ENCODE results near the gene NRG3.
"Not testable (repeated sequence)": the region's sequence is repeated elsewhere in the genome, so short reads cannot be mapped to it uniquely, and the experiment has no call there.

The NRG3 gene

DNA sequence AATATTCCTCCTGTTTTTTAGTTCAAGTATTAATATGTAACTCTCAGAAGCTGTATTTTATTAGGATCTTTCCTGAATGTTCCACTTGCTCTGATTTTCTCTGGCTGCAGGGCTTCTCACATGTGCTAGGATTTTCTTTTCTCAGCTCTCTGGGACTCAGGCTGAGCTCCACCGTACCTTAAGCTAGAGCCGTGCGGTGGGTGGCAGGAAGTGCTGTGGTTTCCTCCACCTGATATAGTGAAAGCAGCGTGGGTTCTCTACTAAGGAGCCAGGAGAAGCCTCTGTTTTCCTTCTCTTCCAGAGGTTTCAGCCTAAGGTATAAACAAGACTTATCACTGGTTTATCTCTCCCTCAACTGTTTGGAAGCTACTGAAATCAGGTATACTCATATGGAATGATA, 433.6 kb downstream of the NRG3 start:
- DNase-seq = no peak

DNA sequence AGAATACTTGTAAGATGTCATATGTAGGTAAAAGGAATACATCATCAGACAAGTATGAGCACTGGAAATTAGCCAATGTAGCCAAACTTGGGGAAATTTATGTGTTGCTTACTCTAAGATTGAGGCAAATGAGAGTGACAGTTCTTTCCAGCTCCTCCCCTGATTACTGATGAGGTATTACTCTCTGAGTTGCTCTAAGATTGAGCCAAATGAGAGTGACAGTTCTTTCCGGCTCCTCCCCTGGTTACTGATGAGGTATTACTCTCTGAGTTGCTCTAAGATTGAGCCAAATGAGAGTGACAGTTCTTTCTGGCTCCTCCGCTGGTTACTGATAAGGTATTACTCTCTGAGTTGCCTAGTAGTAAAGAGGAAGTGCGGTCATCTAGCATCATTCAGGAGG, 435.8 kb downstream of the NRG3 start:
- no peak for DNase-seq

GRCh38 chr10:82313401-82313800, 438.4 kb downstream of the NRG3 start:
- no peak for DNase-seq

GRCh38 chr10:82318534-82318933, 443.5 kb downstream of the NRG3 start:
- DNase-seq = no peak

GRCh38 chr10:82319074-82319473, 444.1 kb downstream of the NRG3 start:
- no peak for DNase-seq

- no peak for DNase-seq
Observed at GRCh38 chr10:82319562-82319961, 444.6 kb downstream of the NRG3 start.

DNA sequence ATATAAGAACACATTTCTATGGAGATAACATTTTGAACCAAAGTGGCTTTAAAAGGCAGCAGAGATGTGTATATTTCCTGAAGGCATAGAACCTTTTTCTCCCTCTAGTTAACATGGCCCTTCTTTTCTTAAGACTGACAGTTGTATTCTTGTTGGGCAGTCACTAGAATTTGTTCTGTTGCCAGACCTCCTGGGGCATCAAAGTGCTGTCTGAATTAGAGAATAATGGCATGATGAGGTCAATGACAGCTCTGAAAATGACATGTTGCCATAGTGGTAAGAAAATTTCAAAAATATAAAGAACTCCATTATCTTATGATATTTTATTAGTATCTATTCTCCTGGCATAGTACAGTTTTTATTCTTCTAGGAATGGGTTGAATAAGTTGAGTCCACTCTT, 446.7 kb downstream of the NRG3 start:
- DNase-seq = no peak

DNA sequence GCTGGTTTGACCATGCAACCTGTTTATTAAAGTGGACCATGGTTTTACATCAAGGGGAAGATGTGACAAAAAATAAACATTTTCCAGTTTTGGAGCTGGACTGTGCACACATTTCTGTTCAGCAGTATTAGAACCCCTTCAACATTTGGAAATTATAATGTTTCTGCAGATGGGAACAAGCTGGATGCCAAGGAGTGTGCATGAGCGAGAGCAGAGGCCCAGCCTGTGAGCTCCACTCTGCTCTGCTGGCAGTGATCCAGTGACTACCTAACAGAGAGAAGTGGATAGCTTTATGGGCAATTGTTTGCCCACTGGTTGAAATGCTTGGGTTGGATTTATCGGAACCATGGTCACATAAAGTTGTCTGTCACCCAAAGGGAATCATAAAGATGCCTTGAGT, 456.7 kb downstream of the NRG3 start:
- DNase-seq = no peak

GRCh38 chr10:82335831-82336230, 460.8 kb downstream of the NRG3 start:
- no peak for DNase-seq

DNA sequence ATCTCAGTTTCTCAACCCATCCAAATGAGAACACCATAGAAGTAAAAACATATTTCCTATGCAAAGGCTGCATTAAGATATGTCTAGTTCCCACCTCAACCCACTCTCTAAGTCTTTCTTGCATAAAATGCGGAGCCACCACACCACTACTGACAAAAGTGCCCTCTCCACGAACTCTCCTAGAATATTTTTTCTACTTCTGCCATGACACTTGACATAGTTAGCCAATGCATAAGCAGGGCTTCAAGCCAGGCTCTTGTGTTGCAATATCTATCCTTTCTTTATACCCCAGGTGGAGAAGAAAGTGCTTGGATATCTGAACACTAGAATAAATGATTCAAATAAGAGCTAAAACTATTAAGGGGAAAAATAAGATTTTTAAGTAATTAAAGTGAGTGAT, 465.2 kb downstream of the NRG3 start:
- no peak for DNase-seq

GRCh38 chr10:82349590-82349989, 474.6 kb downstream of the NRG3 start:
- DNase-seq = not testable (repeated sequence)

- DNase-seq = no peak
Observed at GRCh38 chr10:82353381-82353780, 478.4 kb downstream of the NRG3 start.

GRCh38 chr10:82358486-82359099, 483.6 kb downstream of the NRG3 start:
- no peak for DNase-seq

GRCh38 chr10:82361256-82361655, 486.3 kb downstream of the NRG3 start:
- no peak for DNase-seq

GRCh38 chr10:82377608-82378007, 502.6 kb downstream of the NRG3 start:
- DNase-seq = no peak

DNA sequence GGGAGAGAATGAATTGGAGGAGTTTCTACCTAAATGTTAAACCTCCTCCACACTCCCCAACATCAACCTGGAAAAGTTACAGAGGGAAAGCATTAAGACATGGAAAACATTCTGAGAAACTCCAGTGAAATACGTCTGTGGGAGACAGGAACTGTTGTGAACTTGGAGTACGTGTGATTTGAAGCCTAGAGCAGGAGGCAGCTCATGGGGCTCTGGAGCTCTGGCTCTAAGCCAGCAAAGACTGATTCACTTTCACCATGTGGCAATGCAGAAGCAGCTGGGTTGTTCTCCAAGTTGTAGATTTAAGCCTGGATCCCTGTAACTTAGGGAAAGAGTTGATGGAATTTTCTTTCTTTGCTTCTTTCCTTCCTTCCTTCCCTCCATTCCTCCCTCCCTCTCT, 503.2 kb downstream of the NRG3 start:
- no peak for DNase-seq

DNA sequence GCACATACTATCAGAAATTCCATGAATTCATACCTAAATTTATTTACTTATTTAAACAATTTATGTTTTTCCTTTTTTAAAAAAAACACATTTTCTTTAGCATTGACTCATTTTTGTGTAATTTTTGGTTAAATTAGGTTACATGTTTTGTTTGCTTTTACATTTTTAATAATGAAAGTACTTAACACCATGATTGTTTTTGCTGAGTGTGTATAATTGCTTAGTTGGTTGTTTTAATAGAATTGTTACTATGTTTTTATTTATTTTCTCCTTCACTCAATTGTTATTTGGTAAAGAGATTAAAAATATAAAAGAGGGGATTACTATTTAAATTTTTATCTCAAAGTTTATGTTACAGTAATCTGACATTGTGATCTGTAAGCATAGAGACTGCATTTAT, 508.4 kb downstream of the NRG3 start:
- no peak for DNase-seq

DNA sequence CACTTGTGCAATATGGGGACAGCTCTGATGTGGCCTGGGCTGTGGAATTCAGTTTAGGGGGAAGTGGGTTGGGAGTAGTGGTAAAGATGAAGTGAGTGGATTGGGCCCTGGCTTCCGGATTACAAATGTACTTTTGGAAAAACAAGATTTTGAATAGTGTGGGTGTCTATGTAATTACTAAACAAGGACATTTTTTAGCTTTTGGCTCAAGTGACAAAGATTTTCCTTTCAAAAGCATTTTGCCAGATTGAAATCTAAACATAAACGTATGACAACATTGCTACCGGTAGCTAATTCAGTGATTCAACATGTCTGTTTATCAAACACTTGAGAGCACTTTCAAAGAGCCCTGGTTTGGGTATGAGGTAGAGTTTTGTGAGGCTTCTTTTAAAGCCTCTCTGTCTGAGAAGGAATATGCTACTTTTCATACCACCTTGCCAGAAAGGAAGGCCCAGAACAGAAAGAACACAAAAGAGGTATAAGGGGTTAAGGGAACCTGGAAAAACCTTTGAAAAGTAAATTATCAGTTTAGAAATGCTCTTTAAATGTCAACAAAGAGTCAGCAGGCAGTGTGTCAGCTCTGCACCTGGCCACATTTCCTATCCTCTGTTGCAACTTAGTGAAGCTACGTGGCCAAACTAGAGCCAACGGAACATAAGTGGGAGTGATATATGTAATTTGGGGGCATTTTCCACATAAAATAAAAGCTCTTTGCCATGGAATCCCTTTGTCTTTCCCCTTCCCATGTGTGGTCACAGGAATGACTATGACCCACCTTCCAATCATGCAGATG, 516.1 kb downstream of the NRG3 start:
- no peak for DNase-seq

- DNase-seq = no peak
Observed at GRCh38 chr10:82391971-82392370, 517.0 kb downstream of the NRG3 start.

GRCh38 chr10:82392533-82392932, 517.5 kb downstream of the NRG3 start:
- no peak for DNase-seq

GRCh38 chr10:82394122-82394521, 519.1 kb downstream of the NRG3 start:
- no peak for DNase-seq

DNA sequence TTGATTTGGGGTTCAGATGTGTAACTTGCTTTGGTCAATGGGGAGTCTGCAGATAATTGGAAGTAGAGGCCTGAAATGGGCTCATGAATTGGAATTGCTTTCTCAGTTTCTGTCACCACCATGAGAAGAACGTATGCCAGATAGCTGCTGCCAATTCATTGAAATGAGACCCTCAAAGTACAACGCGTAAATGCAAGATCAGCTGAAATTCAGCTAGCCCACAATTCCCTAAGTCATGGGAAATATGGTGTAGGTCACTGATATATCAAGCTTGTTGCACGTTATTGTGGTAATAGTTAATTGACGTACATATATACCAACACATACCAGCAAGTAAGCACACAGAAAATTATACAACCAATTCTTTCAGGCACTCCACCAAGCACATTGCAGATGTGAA, 520.0 kb downstream of the NRG3 start:
- no peak for DNase-seq

DNA sequence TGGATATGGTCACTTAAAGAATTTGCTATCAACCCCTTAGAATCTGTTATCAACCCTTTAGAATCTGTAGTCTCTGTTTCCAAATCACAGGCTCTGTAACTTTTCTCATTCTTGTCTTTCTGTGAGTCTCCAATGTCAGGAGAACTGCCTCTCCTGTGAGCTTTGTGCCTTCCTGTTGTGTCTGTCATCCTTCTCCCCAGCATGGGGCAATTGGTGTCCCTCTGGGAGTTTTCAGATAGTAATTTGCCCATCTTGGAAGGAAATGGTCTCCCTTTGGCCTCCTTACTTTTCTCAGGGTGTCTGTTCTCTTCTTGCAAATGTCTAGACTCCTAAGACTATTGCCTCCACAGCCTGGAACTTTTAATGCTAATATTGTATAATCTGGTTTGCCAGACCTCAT, 521.9 kb downstream of the NRG3 start:
- DNase-seq = no peak

- no peak for DNase-seq
Observed at GRCh38 chr10:82397854-82398253, 522.9 kb downstream of the NRG3 start.

DNA sequence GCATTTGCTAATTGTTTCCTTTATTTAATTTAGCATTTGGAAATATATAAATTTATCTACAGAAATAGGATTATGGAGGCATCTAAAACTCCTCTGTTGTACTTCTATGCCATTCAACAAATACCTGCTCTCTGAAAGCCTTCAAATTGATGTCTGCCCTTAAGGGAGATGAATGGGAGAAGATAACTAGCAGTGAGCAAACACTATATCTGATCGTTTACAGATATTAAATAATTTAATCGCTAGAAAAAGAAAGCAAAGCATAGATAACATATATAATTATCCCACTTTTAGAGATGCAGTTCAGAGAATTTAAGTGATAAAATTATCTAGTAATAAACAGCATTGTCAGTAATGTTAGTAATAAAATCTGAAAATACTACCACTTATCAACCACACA, 524.9 kb downstream of the NRG3 start:
- DNase-seq = no peak

Data from stimulated activated CD4-positive, alpha-beta T cell treated with anti-CD3 and anti-CD28 coated beads, Interleukin-4, amount 100 ng/mL, for 4 hours (primary cell).